Psoas muscle (tissue), 8 donors: Measurements from ENCODE around the gene ZNRF2. TPM values are rescaled to one million over a fixed set of nuclear protein-coding genes. Genes with fewer than 3 reads are reported as not detected.
A peak's percentile ranks its signal among the peaks of the same experiment; 100 is the strongest.

Experiments
- ATAC-seq, 4 donors: fragments of 200-7000 bp; cut with Tn5 transposase; one replicate each; pipeline ENCODE4 v1.9.1; 2020; ENCODE audit warnings: moderate library complexity in 3 of 4, mild to moderate bottlenecking in 2 of 4
- DNase-seq, 2 donors: peaks; one replicate each; pipeline ENCODE4 v3.0.0-alpha.2; 2020
- H3K27ac ChIP-seq: fragments of 200-600 bp; one replicate; pipeline ENCODE4 v1.8.0; 2022
- H3K27me3 ChIP-seq, 3 donors: fragments of 200-600 bp in 1 of 3; one replicate each; pipeline versions ENCODE4 v1.6.1 to v1.8.0; 2013 to 2022; ENCODE audit warnings: low read length in 2 of 3, mild to moderate bottlenecking in 2 of 3, moderate library complexity in 1 of 3; ENCODE audit not compliant: insufficient read depth in 3 of 3
- H3K36me3 ChIP-seq, 2 donors: fragments of 200-600 bp in 1 of 2; one replicate each; pipeline versions ENCODE4 v1.6.1 to v1.8.0; 2013 to 2022; ENCODE audit warnings: low read depth in 1 of 2, mild to moderate bottlenecking in 1 of 2, moderate library complexity in 1 of 2; ENCODE audit not compliant: insufficient read depth in 1 of 2
- H3K4me1 ChIP-seq: fragments of 200-600 bp; one replicate; pipeline ENCODE4 v1.8.0; 2022
- H3K4me3 ChIP-seq: fragments of 200-600 bp; one replicate; pipeline ENCODE4 v1.8.0; 2022; ENCODE audit warnings: mild to moderate bottlenecking
- H3K9me3 ChIP-seq: fragments of 200-600 bp; one replicate; pipeline ENCODE4 v1.8.0; 2022
- CTCF ChIP-seq: fragments of 200-600 bp; IDR thresholded peaks from one replicate; pipeline ENCODE4 v1.8.0; 2022; ENCODE audit warnings: antibody characterized with exemption
- WGBS, 3 donors: extraction: QIAGEN DNeasy Blood & Tissue Kit; methylation state at CpG; one replicate each; pipeline versions ENCODE4 v1.1.6 to v1.1.7; 2013; 5-methylcytosine and 5-hydroxymethylcytosine counted together
- intact Hi-C, 2 donors: fragments of 100-400 bp; cut with DNase I; formaldehyde crosslinking; loops; one replicate each; pipeline versions ENCODE4 v1.11.0 to v1.14.2; 2022
- polyA plus RNA-seq, 3 donors: library from polyadenylated mRNA; stranded (reverse); fragments of 200-250 nt; gene quantifications; one replicate each; pipeline ENCODE4 v1.2.3, GENCODE V29; 2013
- total RNA-seq, 4 donors: library from RNA; stranded (reverse); fragmentation: NEBNext Ultra II Directional in 2 of 4; extraction: Animal tissue kit (Norgen Biotek cat#: 25700) in 2 of 4; gene quantifications; one replicate each; pipeline versions ENCODE4 v1.2.1 to v1.2.4, GENCODE V29; 2021 to 2023
- donor health status: healthy with polysubstance abuse.
- donor health status: DM: no; HTN: no; CAD: no; lungs with moderate emphysema.
- donor health status: Bipolar disorder and iron deficiency.
- donor health status: healthy.
- donor health status: DM: yes; HTN: yes; CAD: no.
- donor health status: DM: no; HTN: no; CAD: no.
- donor health status: DM: no; HTN: no; CAD: no.
- donor health status: DM: yes; HTN: yes; CAD: no.

ZNRF2 gene
- total and polyA plus RNA-seq, 7 donors, result 3.9 to 21.5 (median 10.2) TPM

GRCh38 chr7:30270921-30271320 lies 13.5 kb upstream of the ZNRF2 start:
- no peak for DNase-seq
- Histone ChIP-seq H3K27ac (no peak overlapping the region), H3K27me3 (no peaks in the 10 kb centered on the region), H3K4me1 (no peaks in the 10 kb centered on the region), H3K9me3 (no peaks in the 10 kb centered on the region), H3K36me3 (no peaks in the 10 kb centered on the region), H3K4me3 (no peak overlapping the region)
- intact Hi-C loops, result no loop called here
- 93 to 94% (median 93%) methylated on average over 4 of the region's 4 CpGs for WGBS, 3 donors
- TF ChIP-seq CTCF, result no peak
- no peak for ATAC-seq

- Histone ChIP-seq H3K9me3 (no peaks in the 10 kb centered on the region), H3K4me1 (no peaks in the 10 kb centered on the region), H3K4me3 (no peak overlapping the region), H3K36me3 (no peaks in the 10 kb centered on the region), H3K27ac (no peak overlapping the region), H3K27me3 (no peaks in the 10 kb centered on the region)
- no peak for TF ChIP-seq CTCF
- DNase-seq (no peak), ATAC-seq (no peak)
- intact Hi-C loops, result no loop called here
- 80 to 90% (median 88%) methylated on average over 2 of the region's 2 CpGs for WGBS, 3 donors
These were observed 12.3 kb upstream of the ZNRF2 start for GRCh38 chr7:30272126-30272525.

- H3K9me3 ChIP-seq, result no peaks in the 10 kb centered on the region
- whole genome bisulfite sequencing, 3 donors, result 79 to 93% (median 85%) methylated on average over 2 of the region's 2 CpGs
- H3K36me3 ChIP-seq, result no peaks in the 10 kb centered on the region
- ATAC-seq, result no peak
- H3K27me3 ChIP-seq, result no peaks in the 10 kb centered on the region
- intact Hi-C loops, result no loop called here
- H3K4me1 ChIP-seq, result peaks cover 7% of the 10 kb centered on the region
- TF ChIP-seq CTCF, result no peak
- H3K27ac ChIP-seq, result no peak overlapping the region
- no peak overlapping the region for H3K4me3 ChIP-seq
- no peak for DNase-seq
These were observed 10.8 kb upstream of the ZNRF2 start for GRCh38 chr7:30273552-30273951.

GRCh38 chr7:30274641-30275040 lies 9.8 kb upstream of the ZNRF2 start:
- Histone ChIP-seq H3K36me3 (no peaks in the 10 kb centered on the region), H3K4me3 (no peak overlapping the region), H3K9me3 (no peaks in the 10 kb centered on the region), H3K27me3 (no peaks in the 10 kb centered on the region), H3K27ac (no peak overlapping the region), H3K4me1 (peaks cover 18% of the 10 kb centered on the region)
- intact Hi-C loops, result loop anchor here (2.0 to 5.0 kb wide), 4 partner anchors 107 to 288 kb away; no protein-coding TSS in a partner anchor
- WGBS, 3 donors, result 79 to 92% (median 82%) methylated on average over 3 of the region's 3 CpGs
- ATAC-seq, result no peak
- no peak for TF ChIP-seq CTCF
- no peak for DNase-seq

GRCh38 chr7:30276203-30276900 lies 8.0 kb upstream of the ZNRF2 start:
- ATAC-seq, result peak; percentile 39 to 76 (median 52)
- Histone ChIP-seq H3K27me3 (no peaks in the 10 kb centered on the region), H3K27ac (no peak overlapping the region), H3K9me3 (no peaks in the 10 kb centered on the region), H3K36me3 (no peaks in the 10 kb centered on the region), H3K4me1 (peaks cover 22% of the 10 kb centered on the region), H3K4me3 (no peak overlapping the region)
- intact Hi-C loops, result loop anchor here (5.0 kb wide), 3 partner anchors 109 to 286 kb away; no protein-coding TSS in a partner anchor
- TF ChIP-seq CTCF, result peak; percentile 72
- DNase-seq, result no peak
- 84 to 87% (median 86%) methylated on average over 9 of the region's 9 CpGs for WGBS, 3 donors
